ENCODE results near the gene SRRM4. TPM values are rescaled to one million over a fixed set of nuclear protein-coding genes. Genes with fewer than 3 reads are reported as not detected.

Gene SRRM4
- total RNA-seq, 1 experiment from 2014 or later: 0.02 TPM

DNA sequence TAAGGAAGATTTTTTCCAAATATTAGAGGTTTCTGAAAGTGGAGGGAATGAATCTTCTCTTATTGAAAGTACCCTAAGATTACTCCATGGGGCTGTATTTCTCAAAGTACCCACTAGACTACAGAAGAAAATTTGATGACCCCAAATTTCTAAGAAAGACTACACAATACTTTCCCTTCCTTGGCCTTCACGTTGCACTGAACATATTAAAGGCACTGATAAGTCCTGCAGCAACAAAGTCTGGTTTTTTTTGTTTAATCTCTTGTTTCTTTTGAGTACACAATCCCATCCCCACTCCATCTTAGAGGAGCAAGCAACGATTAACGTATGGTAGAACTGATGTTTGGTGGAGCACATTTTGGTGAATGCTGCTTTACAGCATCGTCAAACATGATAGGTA lies 70.1 kb downstream of the SRRM4 start:
- BruUV-seq (replicated peaks): no TSS peak
- Histone ChIP-seq H3K27me3 (ENCODE audit: insufficient read depth, low read length) (peaks cover 10% of the 10 kb centered on the region; the same call in 1 of the 2 replicates), H3K4me3 (replicated peaks in 1 of 2; ENCODE audit: low read depth in 1 of 2, low read length in 2 of 2) (no peak overlapping the region), H3K4me2 (ENCODE audit: low read length) (no peak overlapping the region), H3K36me3 (ENCODE audit: control insufficient read depth in 1 of 2, insufficient read depth in 2 of 2, low read length in 2 of 2) (no peaks in the 10 kb centered on the region), H3K4me1 (ENCODE audit: control insufficient read depth in 1 of 2, insufficient read depth in 2 of 2, low read length in 2 of 2) (no peaks in the 10 kb centered on the region), H3K9ac (ENCODE audit: low read length) (no peak overlapping the region), H4K20me1 (ENCODE audit: insufficient read depth) (no peaks in the 10 kb centered on the region), H3K27ac (ENCODE audit: low read depth, low read length) (no peak overlapping the region), H3K9me2 (ENCODE audit: insufficient read depth) (no peaks in the 10 kb centered on the region), H3K79me2 (ENCODE audit: insufficient read depth, low read length) (no peaks in the 10 kb centered on the region), H2AFZ (ENCODE audit: low read depth, low read length, poor library complexity, severe bottlenecking) (no peak overlapping the region), H3K9me3 (ENCODE audit: control insufficient read depth in 1 of 2, insufficient read depth in 1 of 2, low read depth in 1 of 2, low read length in 2 of 2) (no peaks in the 10 kb centered on the region)
- ATAC-seq (no peak), DNase-seq (ENCODE audit: low read depth, low spot score) (no peak)
- POLR2A ChIA-PET: no interaction called here
- RAD21 ChIA-PET (ENCODE audit: low non-redundant PET in 1 of 2, low total read pairs in 2 of 2, uncharacterized antibody in 2 of 2, unreplicated experiment in 2 of 2): no interaction called here
- CTCF ChIA-PET: no interaction called here
- intact Hi-C loops (cut with micrococcal nuclease): no loop called here
- no peak for TF ChIP-seq ELF1 (IDR thresholded peaks at IDR 0.05; ENCODE audit: borderline replicate concordance, low read depth)
- TF ChIP-seq POLR2AphosphoS5 (IDR thresholded peaks at IDR 0.05; ENCODE audit: low read depth, low read length): no peak
- no peak for TF ChIP-seq EZH2phosphoT487 (IDR thresholded peaks at IDR 0.05; ENCODE audit: borderline replicate concordance)
- TF ChIP-seq POLR2A (IDR thresholded peaks at IDR 0.05; ENCODE audit: borderline replicate concordance, extremely low read depth, insufficient read depth, insufficient read length): no peak
- no peak for TF ChIP-seq SP1 (IDR thresholded peaks at IDR 0.05; ENCODE audit: low read depth)
- TF ChIP-seq TCF7L2 (IDR thresholded peaks at IDR 0.05; ENCODE audit: borderline replicate concordance, extremely low read depth, insufficient read depth, insufficient read length): no peak
- no peak for TF ChIP-seq JUND (IDR thresholded peaks at IDR 0.05)
- TF ChIP-seq ZBTB33 (IDR thresholded peaks at IDR 0.05; ENCODE audit: extremely low read depth, insufficient replicate concordance, low read length): no peak
- TF ChIP-seq SRF (IDR thresholded peaks at IDR 0.05; ENCODE audit: low read depth): no peak
- no peak for TF ChIP-seq MAX (IDR thresholded peaks at IDR 0.05)
- TF ChIP-seq, protein P1, sequence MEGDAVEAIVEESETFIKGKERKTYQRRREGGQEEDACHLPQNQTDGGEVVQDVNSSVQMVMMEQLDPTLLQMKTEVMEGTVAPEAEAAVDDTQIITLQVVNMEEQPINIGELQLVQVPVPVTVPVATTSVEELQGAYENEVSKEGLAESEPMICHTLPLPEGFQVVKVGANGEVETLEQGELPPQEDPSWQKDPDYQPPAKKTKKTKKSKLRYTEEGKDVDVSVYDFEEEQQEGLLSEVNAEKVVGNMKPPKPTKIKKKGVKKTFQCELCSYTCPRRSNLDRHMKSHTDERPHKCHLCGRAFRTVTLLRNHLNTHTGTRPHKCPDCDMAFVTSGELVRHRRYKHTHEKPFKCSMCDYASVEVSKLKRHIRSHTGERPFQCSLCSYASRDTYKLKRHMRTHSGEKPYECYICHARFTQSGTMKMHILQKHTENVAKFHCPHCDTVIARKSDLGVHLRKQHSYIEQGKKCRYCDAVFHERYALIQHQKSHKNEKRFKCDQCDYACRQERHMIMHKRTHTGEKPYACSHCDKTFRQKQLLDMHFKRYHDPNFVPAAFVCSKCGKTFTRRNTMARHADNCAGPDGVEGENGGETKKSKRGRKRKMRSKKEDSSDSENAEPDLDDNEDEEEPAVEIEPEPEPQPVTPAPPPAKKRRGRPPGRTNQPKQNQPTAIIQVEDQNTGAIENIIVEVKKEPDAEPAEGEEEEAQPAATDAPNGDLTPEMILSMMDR (IDR thresholded peaks at IDR 0.05 in 2 of 3, conservative IDR thresholded peaks at IDR 0.05 in 1 of 3; ENCODE audit: borderline replicate concordance in 1 of 3, insufficient read depth in 1 of 3, low read depth in 2 of 3, low read length in 2 of 3): no peak
- no peak for TF ChIP-seq ZFX (IDR thresholded peaks at IDR 0.05)

Measured in HCT116 (cell line).